ENCODE results near the gene RABGAP1L.
"Not testable (repeated sequence)": the region's sequence is repeated elsewhere in the genome, so short reads cannot be mapped to it uniquely, and the experiment has no call there.

The RABGAP1L gene

DNA sequence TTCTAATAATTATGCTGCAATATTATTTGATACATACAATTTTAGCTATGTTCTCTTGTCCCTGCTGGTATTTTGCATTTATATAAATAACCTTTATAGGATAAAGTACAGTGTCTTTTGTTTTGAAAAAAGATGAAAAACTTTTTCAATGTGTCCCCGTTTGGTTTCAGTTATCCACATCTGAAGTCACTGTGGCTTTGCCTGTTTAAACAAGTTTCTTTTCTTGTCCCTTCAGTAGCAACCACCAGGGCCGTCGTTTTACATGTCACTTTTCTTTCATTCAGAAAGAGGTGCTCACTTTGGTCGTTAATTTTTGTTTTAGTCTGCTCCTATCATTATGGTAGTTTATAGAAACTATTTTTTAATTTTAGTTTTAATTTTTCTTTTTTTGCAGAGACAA, 41.4 kb downstream of the RABGAP1L start:
- no peak for DNase-seq

GRCh38 chr1:174204697-174205308, 45.5 kb downstream of the RABGAP1L start:
- DNase-seq, result peak in 1 of 2 donors; percentile 39

GRCh38 chr1:174206148-174206836, 47.0 kb downstream of the RABGAP1L start:
- peak in 1 of 2 donors; percentile 22 for DNase-seq

GRCh38 chr1:174209347-174210187, 50.2 kb downstream of the RABGAP1L start:
- DNase-seq, result no peak

GRCh38 chr1:174211486-174211885, 52.2 kb downstream of the RABGAP1L start:
- DNase-seq, result no peak

- no peak for DNase-seq
Observed at GRCh38 chr1:174215766-174216165, 56.4 kb downstream of the RABGAP1L start.

GRCh38 chr1:174217248-174217647, 57.9 kb downstream of the RABGAP1L start:
- no peak for DNase-seq

DNA sequence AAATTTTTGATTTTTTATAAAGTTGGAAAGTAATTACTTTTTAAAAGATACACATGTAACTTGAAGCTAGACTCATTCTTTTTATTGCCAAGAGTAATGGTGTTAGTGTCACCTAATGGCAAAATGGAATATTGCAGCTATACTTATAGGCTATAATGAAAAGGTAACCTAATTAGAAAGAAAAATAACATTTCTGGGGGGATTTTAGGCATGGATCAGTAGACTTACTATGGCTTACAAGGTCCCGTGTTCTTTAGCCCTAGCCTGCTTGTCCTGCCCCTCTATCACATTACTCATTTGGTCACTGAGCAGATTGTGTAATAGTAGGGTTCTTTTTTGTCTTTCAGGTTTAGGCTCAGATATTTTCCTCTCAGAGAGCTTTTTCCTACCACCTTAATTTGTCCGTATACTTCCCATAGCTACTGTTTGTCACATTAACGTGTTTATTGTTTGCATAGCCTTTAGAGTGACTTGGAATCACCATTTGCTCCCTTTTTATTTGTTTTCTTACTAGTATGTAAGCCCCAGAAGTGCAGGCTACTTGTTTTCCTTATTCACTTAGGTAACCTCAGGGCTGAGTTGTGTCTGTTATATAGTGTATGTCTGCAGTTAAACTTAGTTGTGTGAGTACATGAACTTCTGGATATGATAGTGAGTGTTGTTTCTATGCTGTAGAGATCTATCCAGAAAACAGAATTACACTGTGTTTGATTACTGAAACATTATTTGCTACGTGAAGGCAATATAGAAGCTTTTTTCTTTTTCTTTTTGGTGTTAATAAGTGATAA, 58.7 kb downstream of the RABGAP1L start:
- DNase-seq, result peak in 1 of 2 donors; percentile 55

DNA sequence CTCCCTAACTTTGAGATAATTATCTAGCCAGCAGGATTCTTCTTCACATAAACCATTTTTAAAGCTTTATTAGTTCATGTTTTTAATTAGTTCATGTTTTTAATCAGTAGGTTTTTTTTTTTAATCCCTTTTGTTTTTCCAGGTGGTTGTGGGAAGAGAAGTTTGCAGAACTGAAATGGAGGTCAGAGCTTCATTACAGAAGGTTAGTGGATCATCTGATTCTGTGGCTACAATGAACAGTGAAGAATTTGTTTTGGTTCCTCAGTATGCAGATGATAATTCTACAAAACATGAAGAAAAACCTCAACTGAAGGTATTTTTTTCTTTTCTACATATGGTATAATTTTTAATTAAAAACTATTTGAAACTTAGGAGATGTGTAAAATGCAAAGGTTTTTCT, 59.7 kb downstream of the RABGAP1L start:
- DNase-seq, result no peak

- DNase-seq, result no peak
Observed at GRCh38 chr1:174219606-174220370, 60.5 kb downstream of the RABGAP1L start.

GRCh38 chr1:174221681-174222080, 62.4 kb downstream of the RABGAP1L start:
- no peak for DNase-seq

GRCh38 chr1:174222166-174222949, 63.0 kb downstream of the RABGAP1L start:
- DNase-seq, result no peak

DNA sequence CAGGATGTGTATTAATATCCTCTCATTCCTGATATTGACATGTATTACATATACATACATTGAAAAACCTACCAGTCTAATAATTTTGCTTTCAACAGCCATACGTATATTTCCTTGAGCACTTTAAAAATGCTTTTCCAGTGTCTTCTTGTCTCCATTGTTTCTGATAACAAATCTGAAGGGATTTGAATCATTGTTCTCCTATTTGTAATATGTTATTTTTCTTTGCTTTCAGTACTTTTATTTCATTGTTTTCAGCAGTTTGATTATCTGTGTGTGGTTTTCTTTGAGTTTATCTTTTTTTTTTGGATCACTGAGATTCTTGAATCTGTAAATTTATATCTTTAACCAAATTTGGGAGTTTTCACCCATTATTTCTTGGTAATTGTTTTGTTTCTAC, 65.3 kb downstream of the RABGAP1L start:
- DNase-seq, result no peak

- no peak for DNase-seq
Observed at GRCh38 chr1:174225499-174226204, 66.3 kb downstream of the RABGAP1L start.

DNA sequence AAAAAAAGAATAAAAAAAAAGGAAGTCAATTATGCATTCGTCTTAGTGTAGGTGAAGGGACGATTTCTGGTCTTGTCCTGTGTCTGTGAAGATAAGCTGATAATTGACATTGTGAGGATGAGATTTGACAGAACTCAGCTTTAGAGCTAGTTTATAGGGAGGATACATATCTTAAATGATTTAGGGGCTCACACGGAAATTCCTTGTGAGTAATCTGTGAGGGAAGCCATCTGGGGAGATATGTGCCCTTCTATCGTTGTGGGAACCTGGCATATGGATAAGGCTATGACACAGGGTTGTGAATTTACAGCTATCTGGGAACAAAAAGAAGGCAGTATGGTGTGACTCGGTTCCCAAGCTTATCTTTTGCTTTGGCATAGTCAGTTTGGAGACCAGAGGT, 71.1 kb downstream of the RABGAP1L start:
- no peak for DNase-seq

GRCh38 chr1:174232761-174233160, 73.4 kb downstream of the RABGAP1L start:
- no peak for DNase-seq

DNA sequence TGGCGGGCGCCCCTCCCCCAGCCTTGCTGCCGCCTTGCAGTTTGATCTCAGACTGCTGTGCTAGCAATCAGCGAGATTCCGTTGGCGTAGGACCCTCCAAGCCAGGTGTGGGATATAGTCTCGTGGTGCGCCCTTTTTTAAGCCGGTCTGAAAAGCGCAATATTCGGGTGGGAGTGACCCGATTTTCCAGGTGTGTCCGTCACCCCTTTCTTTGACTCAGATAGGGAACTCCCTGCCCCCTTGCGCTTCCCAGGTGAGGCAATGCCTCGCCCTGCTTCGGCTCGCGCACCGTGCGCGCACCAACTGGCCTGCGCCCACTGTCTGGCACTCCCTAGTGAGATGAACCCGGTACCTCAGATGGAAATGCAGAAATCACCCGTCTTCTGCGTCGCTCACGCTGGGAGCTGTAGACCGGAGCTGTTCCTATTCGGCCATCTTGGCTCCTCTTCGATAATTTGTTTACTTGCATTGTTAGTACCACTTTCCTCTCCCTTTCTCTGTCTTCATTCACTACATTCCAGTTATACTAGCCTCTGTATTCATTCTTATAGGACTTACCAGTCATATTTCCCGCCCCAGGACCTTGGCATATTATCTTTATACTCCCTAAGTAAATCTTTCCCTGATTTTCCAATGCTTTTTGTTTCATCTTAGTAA, 79.7 kb downstream of the RABGAP1L start:
- DNase-seq, result not testable (repeated sequence)

DNA sequence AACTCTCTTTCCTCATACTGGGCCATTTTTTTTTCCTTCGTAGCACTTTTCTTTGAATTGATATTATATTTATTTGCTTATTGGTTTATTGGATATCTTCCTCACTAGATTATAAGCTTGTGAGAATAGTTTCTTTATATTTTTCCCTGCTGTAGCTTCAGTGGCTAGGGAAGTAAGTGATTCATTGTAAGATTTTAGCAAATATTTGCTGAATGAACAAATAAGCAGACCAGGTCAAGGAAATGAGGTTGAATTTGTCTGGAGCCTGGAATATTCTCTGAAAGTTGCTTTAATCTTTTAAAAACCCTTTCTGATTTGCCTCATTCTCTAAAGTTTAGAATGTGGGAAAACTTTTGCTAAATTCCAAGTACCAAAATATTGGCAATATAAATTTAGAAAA, 80.2 kb downstream of the RABGAP1L start:
- DNase-seq, result no peak

DNA sequence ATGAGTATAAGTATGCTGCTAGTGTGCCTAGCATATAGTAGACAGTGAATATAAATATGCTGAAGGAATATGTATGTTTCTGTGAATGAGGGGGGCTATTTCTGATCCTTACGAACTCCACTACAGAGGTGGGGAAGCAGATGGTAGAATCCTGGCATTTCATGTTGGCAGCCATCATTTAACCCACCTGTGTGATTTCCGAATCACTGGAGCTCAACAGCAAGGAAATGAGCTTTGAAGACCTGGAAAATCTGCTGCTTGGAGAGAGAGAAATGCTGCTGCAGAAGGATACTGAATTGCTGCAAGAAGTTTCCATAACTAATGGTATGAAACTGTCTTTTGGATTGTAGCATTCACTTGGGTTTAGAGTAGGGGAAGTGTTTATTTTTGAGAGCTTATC, 83.5 kb downstream of the RABGAP1L start:
- no peak for DNase-seq

- no peak for DNase-seq
Observed at GRCh38 chr1:174243451-174244000, 84.2 kb downstream of the RABGAP1L start.

All from CD4-positive, alpha-beta T cell treated with Interleukin-1 beta for 1 hour (primary cell).